Panc1 (cell line): ENCODE measurements around the gene ADCY3. TPM values are rescaled to one million over a fixed set of nuclear protein-coding genes. Genes with fewer than 3 reads are reported as not detected.

Experiments used
- ATAC-seq: fragments of 200-7000 bp; cut with Tn5 transposase; 2 replicates; pipeline ENCODE4 v1.9.1; 2020; ENCODE audit warnings: mild to moderate bottlenecking, moderate library complexity
- BruUV-seq: library from RNA; stranded (reverse); fragments of 400-500 nt; replicated peaks from 2 replicates; lab custom pipeline; 2021; lab: Mats Ljungman, UMichigan
- CTCF ChIA-PET: fragments of 300-600 bp; sonication (Branson Sonifier 250); formaldehyde crosslinking; loops from one replicate; lab custom pipeline; 2022; ENCODE audit warnings: antibody characterized with exemption; lab: Charles Lee
- POLR2A ChIA-PET: fragments of 300-600 bp; sonication (Branson Sonifier 250); formaldehyde crosslinking; loops from one replicate; lab custom pipeline; 2022; ENCODE audit warnings: antibody characterized with exemption; lab: Charles Lee
- DNase-seq: peaks from one replicate; pipeline ENCODE4 v3.0.0-alpha.2; 2010; ENCODE audit warnings: low read depth, low spot score
- H3K27ac ChIP-seq: 2 replicates; pipeline ENCODE4 v1.5.1; 2011; ENCODE audit warnings: mild to moderate bottlenecking, low read length, inconsistent platforms
- H3K27me3 ChIP-seq: fragments of 200-500 bp; sonication (Bioruptor generic); 2 replicates; pipeline ENCODE4 v1.6.0; 2014; ENCODE audit warnings: low read length, inconsistent platforms; ENCODE audit not compliant: control insufficient read depth, insufficient read depth
- H3K36me3 ChIP-seq: fragments of 200-500 bp; sonication (Bioruptor generic); 2 replicates; pipeline ENCODE4 v1.5.1; 2014; ENCODE audit warnings: inconsistent platforms, mild to moderate bottlenecking, low read length, moderate library complexity; ENCODE audit not compliant: control insufficient read depth, insufficient read depth
- H3K4me1 ChIP-seq: 2 replicates; pipeline ENCODE4 v1.5.1; 2011; ENCODE audit warnings: inconsistent platforms, mild to moderate bottlenecking, low read length, moderate library complexity; ENCODE audit not compliant: control insufficient read depth, insufficient read depth
- H3K4me3 ChIP-seq, 2 experiments: 2 replicates each; pipeline ENCODE4 v1.5.1; 2011 to 2012; ENCODE audit warnings: low read depth in 2 of 2, low read length in 2 of 2, mild to moderate bottlenecking in 2 of 2, inconsistent platforms in 1 of 2, moderate library complexity in 1 of 2
- H3K9me3 ChIP-seq: fragments of 200-500 bp; sonication (Bioruptor generic); 2 replicates; pipeline ENCODE4 v1.5.1; 2014; ENCODE audit warnings: low read depth, mild to moderate bottlenecking, inconsistent platforms, low read length, moderate library complexity; ENCODE audit not compliant: control insufficient read depth, insufficient read depth
- CTCF ChIP-seq: fragments of 450-650 bp; IDR thresholded peaks from 2 replicates; pipeline ENCODE4 v1.5.1; 2017; ENCODE audit warnings: mild to moderate bottlenecking
- POLR2AphosphoS5 ChIP-seq: IDR thresholded peaks from 2 replicates; pipeline ENCODE4 v1.6.1; 2012; ENCODE audit warnings: mild to moderate bottlenecking, low read depth, low read length, moderate library complexity
- REST ChIP-seq, 2 experiments: IDR thresholded peaks; 2 replicates each; pipeline ENCODE4 v1.6.1; 2011 to 2012; ENCODE audit warnings: low read depth in 2 of 2, control low read depth in 1 of 2, low read length in 1 of 2, mild to moderate bottlenecking in 1 of 2, moderate library complexity in 1 of 2; ENCODE audit not compliant: insufficient read depth in 1 of 2
- SIN3A ChIP-seq: IDR thresholded peaks from 2 replicates; pipeline ENCODE4 v1.6.1; 2012; ENCODE audit warnings: low read depth, mild to moderate bottlenecking, low read length, moderate library complexity, borderline replicate concordance; ENCODE audit not compliant: insufficient read depth
- TCF7L2 ChIP-seq: IDR thresholded peaks from 2 replicates; pipeline ENCODE4 v1.6.1; 2011; ENCODE audit warnings: mild to moderate bottlenecking, low read depth, low read length, inconsistent platforms
- in situ Hi-C: cut with HindIII; loops from 2 replicates; pipeline ENCODE4 v1.10.0; 2016; ENCODE audit warnings: low sequenced_read_pairs, low pct_unique_long_range_greater_than_20kb
- intact Hi-C: fragments of 100-400 bp; cut with micrococcal nuclease; formaldehyde crosslinking; loops from one replicate; pipeline ENCODE4 v1.10.0; 2022; ENCODE audit not compliant: unreplicated experiment
- total RNA-seq: library from RNA; stranded (reverse); gene quantifications from one replicate; pipeline ENCODE4 v1.2.1, GENCODE V29; 2021; ENCODE audit not compliant: unreplicated experiment

The ADCY3 gene
- total RNA-seq, 1 experiment from 2014 or later = 34.1 TPM

GRCh38 chr2:24843330-24843860 is 76.6 kb downstream of the ADCY3 start:
- BruUV-seq = no TSS peak
- in situ Hi-C loops = no loop called here
- Histone ChIP-seq H3K9me3 (no peaks in the 10 kb centered on the region), H3K4me3 (no peak overlapping the region), H3K27ac (no peak overlapping the region), H3K27me3 (no peaks in the 10 kb centered on the region), H3K36me3 (no peaks in the 10 kb centered on the region), H3K4me1 (no peaks in the 10 kb centered on the region)
- intact Hi-C loops = no loop called here
- POLR2A ChIA-PET = no interaction called here
- no peak for DNase-seq
- ATAC-seq = no peak
- no peak for TF ChIP-seq TCF7L2
- TF ChIP-seq POLR2AphosphoS5 = no peak
- no peak for TF ChIP-seq REST (IDR thresholded peaks at IDR 0.05; ENCODE audit: insufficient read depth in 1 of 2, low read depth in 2 of 2, low read length in 1 of 2)
- TF ChIP-seq CTCF = no peak
- TF ChIP-seq SIN3A = no peak
- CTCF ChIA-PET = no interaction called here

GRCh38 chr2:24842081-24843050 is 77.7 kb downstream of the ADCY3 start:
- ChIA-PET CTCF (no interaction called here), POLR2A (no interaction called here)
- TF ChIP-seq CTCF (no peak), TCF7L2 (no peak), POLR2AphosphoS5 (no peak), REST (IDR thresholded peaks at IDR 0.05; ENCODE audit: insufficient read depth in 1 of 2, low read depth in 2 of 2, low read length in 1 of 2) (no peak), SIN3A (no peak)
- Histone ChIP-seq H3K27ac (no peak overlapping the region), H3K27me3 (no peaks in the 10 kb centered on the region), H3K36me3 (no peaks in the 10 kb centered on the region), H3K4me1 (no peaks in the 10 kb centered on the region), H3K9me3 (no peaks in the 10 kb centered on the region), H3K4me3 (no peak overlapping the region)
- intact Hi-C loops = no loop called here
- DNase-seq = no peak
- no peak for ATAC-seq
- no TSS peak for BruUV-seq
- in situ Hi-C loops = no loop called here
